ENCODE measurements around the gene RGS9. TPM values are rescaled to one million over a fixed set of nuclear protein-coding genes. Genes with fewer than 3 reads are reported as not detected.

Gene RGS9
- total RNA-seq, 1 donor from 2014 or later = 8.1 TPM

- no peaks in the 10 kb centered on the region for H3K4me1 ChIP-seq
- no peaks in the 10 kb centered on the region for H3K9me3 ChIP-seq
- H3K27me3 ChIP-seq = no peaks in the 10 kb centered on the region
- intact Hi-C loops (cut with DNase I) = no loop called here
- no peaks in the 10 kb centered on the region for H3K36me3 ChIP-seq
- DNase-seq (ENCODE audit: extremely low spot score in 2 of 2) = no peak
- no peak overlapping the region for H3K27ac ChIP-seq
- TF ChIP-seq, protein P1, sequence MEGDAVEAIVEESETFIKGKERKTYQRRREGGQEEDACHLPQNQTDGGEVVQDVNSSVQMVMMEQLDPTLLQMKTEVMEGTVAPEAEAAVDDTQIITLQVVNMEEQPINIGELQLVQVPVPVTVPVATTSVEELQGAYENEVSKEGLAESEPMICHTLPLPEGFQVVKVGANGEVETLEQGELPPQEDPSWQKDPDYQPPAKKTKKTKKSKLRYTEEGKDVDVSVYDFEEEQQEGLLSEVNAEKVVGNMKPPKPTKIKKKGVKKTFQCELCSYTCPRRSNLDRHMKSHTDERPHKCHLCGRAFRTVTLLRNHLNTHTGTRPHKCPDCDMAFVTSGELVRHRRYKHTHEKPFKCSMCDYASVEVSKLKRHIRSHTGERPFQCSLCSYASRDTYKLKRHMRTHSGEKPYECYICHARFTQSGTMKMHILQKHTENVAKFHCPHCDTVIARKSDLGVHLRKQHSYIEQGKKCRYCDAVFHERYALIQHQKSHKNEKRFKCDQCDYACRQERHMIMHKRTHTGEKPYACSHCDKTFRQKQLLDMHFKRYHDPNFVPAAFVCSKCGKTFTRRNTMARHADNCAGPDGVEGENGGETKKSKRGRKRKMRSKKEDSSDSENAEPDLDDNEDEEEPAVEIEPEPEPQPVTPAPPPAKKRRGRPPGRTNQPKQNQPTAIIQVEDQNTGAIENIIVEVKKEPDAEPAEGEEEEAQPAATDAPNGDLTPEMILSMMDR (IDR thresholded peaks at IDR 0.05) = no peak
- no peak for TF ChIP-seq POLR2A (IDR thresholded peaks at IDR 0.05)
- TF ChIP-seq POLR2AphosphoS5 (IDR thresholded peaks at IDR 0.05; ENCODE audit: insufficient read depth in 1 of 2, low read depth in 1 of 2) = no peak
- no peak overlapping the region for H3K4me3 ChIP-seq
Observed at GRCh38 chr17:65261682-65262636, 124.8 kb downstream of the RGS9 start.

DNA sequence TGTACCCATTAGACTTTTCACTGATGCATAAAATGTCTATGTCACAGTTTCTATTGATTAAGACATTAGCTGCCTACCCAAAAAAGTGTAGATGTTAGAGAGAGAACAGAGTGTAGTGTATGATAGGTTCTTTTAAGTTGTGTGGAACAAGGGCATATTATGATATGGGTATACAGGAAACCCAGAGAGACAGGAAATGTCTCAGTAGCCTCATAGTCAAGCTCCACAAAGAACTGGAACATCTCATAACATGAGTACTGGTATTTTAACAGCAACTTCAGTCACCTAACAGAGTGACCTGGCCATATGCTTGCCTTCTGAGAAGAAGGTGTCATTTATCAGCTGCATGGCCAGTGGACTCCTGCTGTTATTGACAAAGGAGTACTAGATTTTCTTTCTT, 128.1 kb downstream of the RGS9 start:
- DNase-seq (ENCODE audit: extremely low spot score in 2 of 2) = no peak
- H3K4me3 ChIP-seq = no peak overlapping the region
- intact Hi-C loops (cut with DNase I) = no loop called here
- H3K9me3 ChIP-seq = no peaks in the 10 kb centered on the region
- H3K27me3 ChIP-seq = no peaks in the 10 kb centered on the region
- no peaks in the 10 kb centered on the region for H3K36me3 ChIP-seq
- H3K4me1 ChIP-seq = no peaks in the 10 kb centered on the region
- no peak for TF ChIP-seq POLR2A (IDR thresholded peaks at IDR 0.05)
- TF ChIP-seq, protein P1 (IDR thresholded peaks at IDR 0.05) = no peak
- TF ChIP-seq POLR2AphosphoS5 (IDR thresholded peaks at IDR 0.05; ENCODE audit: insufficient read depth in 1 of 2, low read depth in 1 of 2) = no peak
- no peak overlapping the region for H3K27ac ChIP-seq

GRCh38 chr17:65268832-65269231, 131.7 kb downstream of the RGS9 start:
- H3K9me3 ChIP-seq = no peaks in the 10 kb centered on the region
- TF ChIP-seq, protein P1 (IDR thresholded peaks at IDR 0.05) = no peak
- no peak for TF ChIP-seq POLR2AphosphoS5 (IDR thresholded peaks at IDR 0.05; ENCODE audit: insufficient read depth in 1 of 2, low read depth in 1 of 2)
- no peak for TF ChIP-seq POLR2A (IDR thresholded peaks at IDR 0.05)
- no peaks in the 10 kb centered on the region for H3K27me3 ChIP-seq
- no peak overlapping the region for H3K4me3 ChIP-seq
- intact Hi-C loops (cut with DNase I) = no loop called here
- no peaks in the 10 kb centered on the region for H3K4me1 ChIP-seq
- DNase-seq (ENCODE audit: extremely low spot score in 2 of 2) = no peak
- H3K36me3 ChIP-seq = no peaks in the 10 kb centered on the region
- H3K27ac ChIP-seq = no peak overlapping the region

GRCh38 chr17:65270499-65271253, 133.5 kb downstream of the RGS9 start:
- Histone ChIP-seq H3K27ac (no peak overlapping the region), H3K4me3 (no peak overlapping the region), H3K36me3 (no peaks in the 10 kb centered on the region), H3K27me3 (no peaks in the 10 kb centered on the region), H3K9me3 (no peaks in the 10 kb centered on the region), H3K4me1 (no peaks in the 10 kb centered on the region)
- intact Hi-C loops (cut with DNase I) = no loop called here
- TF ChIP-seq POLR2A (IDR thresholded peaks at IDR 0.05) = no peak
- no peak for TF ChIP-seq POLR2AphosphoS5 (IDR thresholded peaks at IDR 0.05; ENCODE audit: insufficient read depth in 1 of 2, low read depth in 1 of 2)
- TF ChIP-seq, protein P1 (IDR thresholded peaks at IDR 0.05) = no peak
- peak in 1 of 2 donors; percentile 70 for DNase-seq (ENCODE audit: extremely low spot score in 2 of 2)

Measured in vagina (tissue), 2 donors.